ENCODE results near the gene STAT1.
A peak's percentile ranks its signal among the peaks of the same experiment; 100 is the strongest.

The STAT1 gene

GRCh38 chr2:190981333-190981732 lies 32.6 kb downstream of the STAT1 start:
- H4K20me1 ChIP-seq (ENCODE audit: insufficient read depth, low read length, poor library complexity, severe bottlenecking) = no peaks in the 10 kb centered on the region
- H2AFZ ChIP-seq (ENCODE audit: low read length) = no peak overlapping the region
- no peaks in the 10 kb centered on the region for H3K9me2 ChIP-seq (replicated peaks; ENCODE audit: low read depth, low read length)
- H3K79me2 ChIP-seq (ENCODE audit: insufficient read depth, low read length) = no peaks in the 10 kb centered on the region
- no peak for TF ChIP-seq EZH2phosphoT487 (IDR thresholded peaks at IDR 0.05; ENCODE audit: borderline replicate concordance)
- no peak for TF ChIP-seq CTCF (conservative IDR thresholded peaks at IDR 0.05; ENCODE audit: low read length)
- H3K9ac ChIP-seq (ENCODE audit: low read depth, low read length, poor library complexity, severe bottlenecking) = no peak overlapping the region
- no peak overlapping the region for H3K4me3 ChIP-seq (ENCODE audit: low read length, poor library complexity, severe bottlenecking)
- H3K36me3 ChIP-seq (ENCODE audit: insufficient read depth, low read length) = peaks cover 74% of the 10 kb centered on the region
- H3K9me3 ChIP-seq (ENCODE audit: insufficient read depth, low read depth, low read length) = no peaks in the 10 kb centered on the region
- 0 out of 2 replicates have a peak, but pooled peaks cover 6% of the 10 kb centered on the region for H3F3A ChIP-seq (ENCODE audit: low read depth)
- H3K4me2 ChIP-seq (ENCODE audit: low read depth, low read length, poor library complexity, severe bottlenecking) = peak overlapping the region; percentile 80
- no peaks in the 10 kb centered on the region for H3K27me3 ChIP-seq (ENCODE audit: insufficient read depth, low read length, poor library complexity, severe bottlenecking)
- H3K4me1 ChIP-seq (ENCODE audit: insufficient read depth, low read length, poor library complexity, severe bottlenecking) = peaks cover 44% of the 10 kb centered on the region

GRCh38 chr2:190980630-190981209 lies 33.3 kb downstream of the STAT1 start:
- Histone ChIP-seq H3K36me3 (ENCODE audit: insufficient read depth, low read length) (peaks cover 74% of the 10 kb centered on the region), H3K4me3 (ENCODE audit: low read length, poor library complexity, severe bottlenecking) (peak overlapping the region; percentile 65), H2AFZ (ENCODE audit: low read length) (no peak overlapping the region), H3K4me2 (ENCODE audit: low read depth, low read length, poor library complexity, severe bottlenecking) (peak overlapping the region; percentile 80), H3K9me2 (replicated peaks; ENCODE audit: low read depth, low read length) (no peaks in the 10 kb centered on the region), H3F3A (ENCODE audit: low read depth) (0 out of 2 replicates have a peak, but pooled peaks cover 6% of the 10 kb centered on the region), H3K4me1 (ENCODE audit: insufficient read depth, low read length, poor library complexity, severe bottlenecking) (peaks cover 38% of the 10 kb centered on the region), H4K20me1 (ENCODE audit: insufficient read depth, low read length, poor library complexity, severe bottlenecking) (no peaks in the 10 kb centered on the region), H3K79me2 (ENCODE audit: insufficient read depth, low read length) (no peaks in the 10 kb centered on the region), H3K9me3 (ENCODE audit: insufficient read depth, low read depth, low read length) (no peaks in the 10 kb centered on the region), H3K27me3 (ENCODE audit: insufficient read depth, low read length, poor library complexity, severe bottlenecking) (no peaks in the 10 kb centered on the region), H3K9ac (ENCODE audit: low read depth, low read length, poor library complexity, severe bottlenecking) (peak overlapping the region; percentile 65)
- TF ChIP-seq EZH2phosphoT487 (IDR thresholded peaks at IDR 0.05; ENCODE audit: borderline replicate concordance) = no peak
- no peak for TF ChIP-seq CTCF (conservative IDR thresholded peaks at IDR 0.05; ENCODE audit: low read length)

GRCh38 chr2:190979906-190980629 lies 33.9 kb downstream of the STAT1 start:
- H3K9me2 ChIP-seq (replicated peaks; ENCODE audit: low read depth, low read length) = no peaks in the 10 kb centered on the region
- 0 out of 2 replicates have a peak, but pooled peaks cover 6% of the 10 kb centered on the region for H3F3A ChIP-seq (ENCODE audit: low read depth)
- H3K79me2 ChIP-seq (ENCODE audit: insufficient read depth, low read length) = no peaks in the 10 kb centered on the region
- no peaks in the 10 kb centered on the region for H4K20me1 ChIP-seq (ENCODE audit: insufficient read depth, low read length, poor library complexity, severe bottlenecking)
- H3K9me3 ChIP-seq (ENCODE audit: insufficient read depth, low read depth, low read length) = no peaks in the 10 kb centered on the region
- TF ChIP-seq EZH2phosphoT487 (IDR thresholded peaks at IDR 0.05; ENCODE audit: borderline replicate concordance) (no peak), CTCF (conservative IDR thresholded peaks at IDR 0.05; ENCODE audit: low read length) (no peak)
- H3K36me3 ChIP-seq (ENCODE audit: insufficient read depth, low read length) = peaks cover 74% of the 10 kb centered on the region
- no peaks in the 10 kb centered on the region for H3K27me3 ChIP-seq (ENCODE audit: insufficient read depth, low read length, poor library complexity, severe bottlenecking)
- peak overlapping the region; percentile 80 for H3K4me2 ChIP-seq (ENCODE audit: low read depth, low read length, poor library complexity, severe bottlenecking)
- peaks cover 38% of the 10 kb centered on the region for H3K4me1 ChIP-seq (ENCODE audit: insufficient read depth, low read length, poor library complexity, severe bottlenecking)
- H3K9ac ChIP-seq (ENCODE audit: low read depth, low read length, poor library complexity, severe bottlenecking) = peak overlapping the region; percentile 65
- no peak overlapping the region for H2AFZ ChIP-seq (ENCODE audit: low read length)
- peak overlapping the region; percentile 65 for H3K4me3 ChIP-seq (ENCODE audit: low read length, poor library complexity, severe bottlenecking)

Measured in Loucy (cell line).